H1 (cell line): ENCODE results near the gene F11R. TPM values are rescaled to one million over a fixed set of nuclear protein-coding genes. Genes with fewer than 3 reads are reported as not detected.

Experiments
- POU5F1 ChIP-seq: IDR thresholded peaks from 2 replicates; pipeline ENCODE4 v1.6.1; 2011; ENCODE audit warnings: low read depth, mild to moderate bottlenecking, low read length, moderate library complexity
- SP4 ChIP-seq: IDR thresholded peaks from 2 replicates; pipeline ENCODE4 v1.6.1; 2012; ENCODE audit warnings: low read length, inconsistent platforms
- ZNF274 ChIP-seq: IDR thresholded peaks from 2 replicates; pipeline ENCODE4 v1.7.0; 2012; ENCODE audit warnings: low read length, borderline replicate concordance; ENCODE audit errors: extremely low read depth
- polyA plus RNA-seq, 7 experiments: library from polyadenylated mRNA; depleted of rRNA in 3 of 7; stranded (reverse) in 5 of 7; unstranded in 2 of 7; fragments of >200 nt in 5 of 7; fragments of 200-250 nt in 2 of 7; gene quantifications; 1 replicate in 5 of 7; 2 replicates in 1 of 7; 4 replicates in 1 of 7; pipeline versions ENCODE4 v1.2.1 to v1.2.3, GENCODE V29; 2011 to 2013; ENCODE audit warnings: missing spikeins in 2 of 7, mixed read lengths in 2 of 7
- total RNA-seq: library from RNA; stranded (reverse); fragmentation: NEBNext Ultra II Directional; extraction: Animal tissue kit (Norgen Biotek cat#: 25700); gene quantifications from 2 replicates; pipeline ENCODE4 v1.2.1, GENCODE V29; 2021

Gene F11R
- total and polyA plus RNA-seq, 2 of the 8 experiments (the other 6 are each of a cell fraction or from before 2014, with no cell fraction given) = 159 to 200 TPM

DNA sequence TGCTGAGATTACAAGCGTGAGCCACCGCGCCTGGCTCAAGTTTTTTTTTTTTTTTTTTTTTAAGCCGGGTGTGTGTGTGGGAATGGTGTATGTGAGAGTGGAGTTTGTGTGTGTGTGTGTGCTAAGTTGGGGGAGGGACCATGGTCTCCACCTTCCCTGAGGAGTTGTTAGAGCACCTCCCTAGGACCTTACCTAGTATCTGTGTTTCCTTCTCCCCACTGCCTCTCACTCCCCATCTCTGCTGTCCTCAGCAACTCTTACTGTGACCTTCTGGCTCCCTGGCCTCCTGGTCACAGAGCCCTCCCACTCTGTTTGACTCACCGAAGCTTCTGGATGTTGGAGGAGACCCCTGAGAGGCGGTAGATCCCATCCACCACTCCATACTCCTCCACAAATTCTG, 38.3 kb upstream of the F11R start (continued):
- TF ChIP-seq ZNF274 (no peak), POU5F1 (no peak), SP4 (no peak)
